ENCODE measurements around the gene USP50.
"Not testable (repeated sequence)": the region's sequence is repeated elsewhere in the genome, so short reads cannot be mapped to it uniquely, and the experiment has no call there.

Gene USP50

DNA sequence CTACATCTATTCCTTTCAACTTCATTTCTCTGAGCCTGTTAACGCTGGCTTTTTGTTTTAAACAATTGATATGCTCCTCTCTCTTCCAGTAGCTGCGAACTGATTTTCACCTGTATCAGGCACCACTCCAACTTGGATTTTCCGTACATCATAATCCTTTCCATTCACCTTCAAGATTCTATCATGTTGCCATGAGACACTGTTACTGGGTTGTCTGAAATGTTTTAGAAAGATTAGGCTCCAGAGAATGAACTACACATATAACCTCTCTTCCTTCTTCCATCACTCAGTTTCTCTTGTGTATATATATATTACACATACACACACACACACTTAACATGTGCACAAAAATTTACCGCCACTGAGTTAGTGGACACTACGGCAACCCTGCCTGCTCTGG is at the start of gene USP50:
USP50 (minus strand) TSS at position 101 of the 400 bp plus-strand sequence. CDS start 141 bp downstream, outside the sequence.
- DNase-seq = no peak

DNA sequence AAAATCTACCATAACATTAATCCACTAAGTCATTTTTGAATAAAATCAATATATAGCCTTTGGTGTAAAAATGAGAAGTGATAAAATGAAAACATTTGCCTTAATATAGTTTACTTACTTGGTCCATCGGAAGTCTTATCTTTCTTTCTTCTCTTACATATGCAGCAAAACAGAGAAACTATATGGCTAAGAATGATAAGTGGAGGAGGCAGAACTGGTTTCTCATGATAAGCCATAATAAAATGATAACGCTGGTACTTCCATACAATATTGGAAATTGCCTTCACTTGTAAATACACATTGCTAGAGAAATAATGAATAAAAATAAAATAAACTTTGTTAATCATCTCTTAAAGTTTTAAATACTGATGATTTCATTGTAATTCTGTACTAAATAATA is 47.8 kb upstream of the USP50 start:
- DNase-seq = no peak

DNA sequence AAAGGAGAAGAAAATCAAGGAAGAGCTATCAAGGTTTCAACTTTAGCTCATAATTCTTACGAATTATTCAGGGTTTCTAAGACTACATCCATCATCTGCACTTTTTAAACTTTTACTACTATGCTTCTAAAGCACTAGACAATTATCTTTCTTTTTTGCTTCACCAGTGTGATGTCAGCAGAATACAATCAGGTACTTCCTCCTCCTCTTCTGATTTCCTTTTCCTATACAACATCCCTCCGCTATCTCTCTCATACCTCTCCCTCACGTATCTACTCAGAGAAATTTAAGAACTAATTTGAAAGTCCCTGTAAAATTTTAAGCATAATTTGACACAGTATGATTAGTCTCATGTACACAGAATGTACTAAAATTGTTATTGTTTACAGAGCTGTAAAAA is 47.3 kb upstream of the USP50 start:
- DNase-seq = no peak

DNA sequence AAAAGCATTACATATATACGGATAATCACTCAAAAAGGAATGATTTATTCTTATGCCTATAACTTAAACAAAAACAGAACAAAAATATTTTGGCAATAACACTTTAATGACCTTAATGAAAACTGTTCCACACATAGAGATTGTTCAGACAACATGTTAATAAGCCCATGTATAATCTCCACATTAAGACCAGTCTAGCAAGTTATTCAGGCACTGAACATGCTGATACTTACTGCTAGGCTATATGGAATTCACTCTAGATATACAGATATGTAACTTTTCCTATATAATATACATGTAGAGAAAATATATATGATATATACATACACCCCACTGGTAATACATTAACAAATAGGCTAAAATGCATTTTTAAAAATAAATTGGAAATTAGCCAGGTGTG is 43.8 kb upstream of the USP50 start:
- no peak for DNase-seq

DNA sequence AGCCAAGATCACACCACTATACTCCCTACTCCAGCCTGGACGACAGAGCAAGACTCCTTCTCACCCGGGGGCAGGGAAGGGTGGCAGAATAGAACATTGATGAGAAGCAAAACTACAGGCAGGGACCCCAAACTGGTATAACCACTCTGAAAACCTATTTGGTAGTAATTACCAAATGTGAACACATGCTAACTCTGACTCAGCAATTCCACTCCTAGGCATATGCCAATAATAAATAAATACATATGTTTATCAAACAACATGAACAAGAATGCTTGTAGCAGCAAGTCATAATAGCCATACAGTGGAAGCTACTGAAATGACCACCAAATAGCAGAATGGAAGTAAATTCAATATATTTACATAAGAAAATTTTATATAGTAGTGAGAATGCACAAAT is 31.0 kb upstream of the USP50 start:
- DNase-seq = no peak

- DNase-seq = no peak
Measured at GRCh38 chr15:50576166-50576565, 29.7 kb upstream of the USP50 start.

GRCh38 chr15:50573842-50574241 is 27.4 kb upstream of the USP50 start:
- not testable (repeated sequence) for DNase-seq

GRCh38 chr15:50563756-50564155 is 17.3 kb upstream of the USP50 start:
- no peak for DNase-seq

- no peak for DNase-seq
Measured at GRCh38 chr15:50562735-50563640, 16.5 kb upstream of the USP50 start.

DNA sequence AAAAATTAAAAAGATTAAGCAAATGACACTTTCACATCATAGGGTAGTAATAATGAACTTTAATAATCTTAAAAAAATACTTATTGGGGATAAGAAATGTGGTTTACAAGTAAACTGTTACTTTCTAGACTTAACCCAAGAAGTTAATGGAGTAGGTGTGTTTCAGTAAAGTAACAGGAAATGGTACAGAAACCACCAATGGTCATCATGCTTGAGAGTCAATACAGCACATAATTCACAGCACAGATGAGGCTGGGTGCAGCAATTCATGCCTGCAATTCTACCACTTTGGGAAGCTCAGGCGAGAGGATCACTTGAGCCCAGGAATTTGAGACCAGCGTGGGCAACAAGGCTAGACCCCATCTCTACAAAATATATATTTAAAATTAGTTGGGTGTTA is 11.5 kb upstream of the USP50 start:
- DNase-seq = no peak

GRCh38 chr15:50556642-50557371 is 10.3 kb upstream of the USP50 start:
- no peak for DNase-seq

- no peak for DNase-seq
Measured at GRCh38 chr15:50552238-50552637, 5.8 kb upstream of the USP50 start.

GRCh38 chr15:50549326-50549725 is 2.9 kb upstream of the USP50 start:
- DNase-seq = no peak

DNA sequence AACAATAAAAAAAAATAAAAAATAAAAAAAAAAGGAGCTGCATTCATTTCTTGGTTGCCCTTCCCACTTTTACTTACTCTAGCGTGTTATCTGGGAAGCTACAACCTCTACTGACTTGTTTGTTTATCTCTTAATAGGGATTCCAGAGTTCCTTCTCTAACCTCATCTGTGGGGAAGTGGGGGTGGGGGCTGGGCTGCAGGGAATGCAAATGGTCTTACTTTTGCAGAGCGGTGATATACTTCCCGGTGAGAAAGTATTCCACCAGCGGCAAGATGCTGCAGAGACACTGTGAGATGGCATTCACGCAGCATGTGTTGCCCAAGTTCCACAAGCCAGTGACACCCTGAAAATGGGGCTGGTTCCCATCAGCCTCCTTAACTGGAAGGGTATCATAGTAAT is 2.1 kb downstream of the USP50 start:
- no peak for DNase-seq

GRCh38 chr15:50543556-50543955 is 2.9 kb downstream of the USP50 start:
- DNase-seq = no peak

- DNase-seq = no peak
Measured at GRCh38 chr15:50542887-50543210, 3.6 kb downstream of the USP50 start.

GRCh38 chr15:50531766-50532165 is 14.7 kb downstream of the USP50 start:
- DNase-seq = no peak

- no peak for DNase-seq
Measured at GRCh38 chr15:50531163-50531562, 15.3 kb downstream of the USP50 start.

- no peak for DNase-seq
Measured at GRCh38 chr15:50523851-50524251, 22.6 kb downstream of the USP50 start.

GRCh38 chr15:50519740-50520425 is 26.6 kb downstream of the USP50 start:
- DNase-seq = no peak

DNA sequence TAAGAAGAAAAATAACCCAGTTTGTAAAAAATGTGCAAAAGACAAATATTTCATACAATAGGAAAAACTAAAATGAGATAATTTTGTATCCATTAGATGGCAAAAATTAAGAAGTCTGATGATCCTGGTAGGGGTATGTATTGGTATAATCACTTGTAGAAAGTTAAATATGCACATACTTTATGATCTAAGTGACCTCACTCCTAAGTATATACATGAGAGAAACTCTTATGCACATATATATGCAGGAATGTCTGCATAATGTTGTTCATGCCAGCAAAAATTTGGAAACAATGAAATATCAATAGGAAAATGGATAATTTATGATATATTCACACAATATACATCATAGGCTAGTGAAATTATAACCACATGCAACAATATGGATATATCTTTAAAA is 33.5 kb downstream of the USP50 start:
- DNase-seq = no peak

GRCh38 chr15:50506121-50506520 is 40.3 kb downstream of the USP50 start:
- DNase-seq = no peak

DNA sequence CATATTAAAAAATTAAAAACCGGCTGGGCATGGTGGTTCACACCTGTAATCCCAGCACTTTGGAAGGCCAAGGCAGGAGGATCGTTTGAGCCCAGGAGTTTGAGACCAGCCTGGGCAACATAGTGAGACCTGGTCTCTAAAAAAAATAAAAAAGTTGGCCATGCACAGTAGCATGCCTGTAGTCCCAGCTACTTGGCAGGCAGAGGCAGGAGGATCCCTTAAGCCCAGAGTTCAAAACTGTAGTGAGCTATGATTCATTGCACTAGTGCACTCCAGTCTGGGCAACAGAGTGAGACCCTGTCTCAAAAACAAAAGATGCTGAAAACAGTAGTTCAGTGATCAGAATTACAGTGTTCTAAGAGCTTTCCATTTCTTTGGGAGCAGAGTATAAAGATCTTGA is 40.8 kb downstream of the USP50 start:
- DNase-seq = not testable (repeated sequence)

GRCh38 chr15:50503144-50503543 is 43.3 kb downstream of the USP50 start:
- DNase-seq = no peak
